ENCODE results near the gene C22orf42. TPM values are rescaled to one million over a fixed set of nuclear protein-coding genes. Genes with fewer than 3 reads are reported as not detected.
"Not testable (repeated sequence)": the region's sequence is repeated elsewhere in the genome, so short reads cannot be mapped to it uniquely, and the experiment has no call there.

The C22orf42 gene
- total RNA-seq, 1 experiment from 2014 or later: not detected

- H3K4me3 ChIP-seq, H3K36me3 ChIP-seq, H3K9me3 ChIP-seq, DNase-seq: not testable (repeated sequence)
- peaks cover 13% of the 10 kb centered on the region for H3K27me3 ChIP-seq
Observed at GRCh38 chr22:32197553-32198226, 38.6 kb upstream of the C22orf42 start.

DNA sequence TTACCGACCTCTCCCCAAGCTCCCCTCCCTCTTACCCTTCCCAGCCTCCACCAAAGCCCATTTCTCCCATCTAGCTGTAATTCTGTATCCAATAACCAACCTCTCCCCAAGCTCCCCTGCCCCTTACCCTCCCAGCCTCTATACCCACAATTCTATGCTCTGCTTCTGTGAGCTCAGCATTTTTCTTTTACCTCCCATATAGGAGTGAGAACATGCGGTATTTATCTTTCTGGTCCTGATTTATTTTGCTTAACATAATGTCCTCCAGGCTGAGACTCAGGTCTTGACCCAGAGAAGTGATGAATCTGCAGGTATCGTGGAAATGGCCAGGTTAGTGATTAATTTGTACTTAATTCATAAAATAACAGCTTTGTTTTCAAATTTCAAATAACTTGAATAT lies 36.8 kb upstream of the C22orf42 start:
- H3K9me3 ChIP-seq, H3K4me3 ChIP-seq, DNase-seq, H3K36me3 ChIP-seq: not testable (repeated sequence)
- peaks cover 11% of the 10 kb centered on the region for H3K27me3 ChIP-seq

DNA sequence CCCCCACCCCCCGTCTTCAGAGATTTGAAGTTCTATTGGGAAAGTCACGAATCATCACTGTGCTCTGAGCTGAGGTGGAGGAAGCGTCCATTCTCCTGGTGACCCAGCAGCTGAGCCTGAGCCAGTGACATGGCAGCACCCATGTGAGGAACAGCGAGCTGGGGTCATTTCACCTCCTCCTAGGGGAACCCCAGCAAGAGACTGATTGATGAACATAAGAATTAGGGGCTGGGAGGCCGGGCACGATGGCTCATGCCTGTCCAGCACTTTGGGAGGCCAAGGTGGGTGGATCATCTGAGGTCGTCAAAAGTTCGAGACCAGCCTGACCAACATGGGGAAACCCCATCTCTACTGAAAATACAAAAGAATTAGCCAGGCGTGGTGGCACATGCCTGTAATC lies 34.2 kb upstream of the C22orf42 start:
- H3K4me3 ChIP-seq: not testable (repeated sequence)

GRCh38 chr22:32191021-32191420 lies 31.9 kb upstream of the C22orf42 start:
- peaks cover 20% of the 10 kb centered on the region for H3K27me3 ChIP-seq
- H3K36me3 ChIP-seq, H3K9me3 ChIP-seq, H3K4me3 ChIP-seq, DNase-seq: not testable (repeated sequence)

More for the DNA sequence above, 34.2 kb upstream of the C22orf42 start:
- H3K9me3 ChIP-seq, H3K36me3 ChIP-seq, DNase-seq: not testable (repeated sequence)
- peaks cover 15% of the 10 kb centered on the region for H3K27me3 ChIP-seq

DNA sequence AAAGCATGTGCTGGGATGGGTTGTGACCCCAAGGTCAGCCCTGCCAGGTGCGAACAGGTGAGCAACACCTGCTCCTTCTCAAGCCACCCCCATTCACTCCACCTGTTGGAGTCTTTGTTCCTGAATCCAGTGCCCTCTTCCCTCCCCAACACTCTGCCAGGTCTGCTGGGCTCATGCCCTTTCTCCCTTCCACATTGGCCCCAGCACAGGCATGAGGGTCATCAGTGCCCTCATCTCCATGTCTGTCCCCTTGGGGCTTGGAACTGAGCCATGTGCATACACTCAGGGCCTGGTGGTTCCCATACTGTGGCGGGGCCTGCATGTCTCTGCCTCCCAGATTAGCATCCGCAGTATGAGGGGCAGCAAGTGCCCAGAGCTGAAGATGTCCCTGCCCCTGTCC lies 26.7 kb upstream of the C22orf42 start:
- Histone ChIP-seq H3K4me3 (no peak overlapping the region), H3K27me3 (peaks cover 20% of the 10 kb centered on the region), H3K9me3 (no peaks in the 10 kb centered on the region), H3K36me3 (no peaks in the 10 kb centered on the region)
- no peak for DNase-seq

- no peaks in the 10 kb centered on the region for H3K36me3 ChIP-seq
- no peaks in the 10 kb centered on the region for H3K9me3 ChIP-seq
- no peak for DNase-seq
- peaks cover 20% of the 10 kb centered on the region for H3K27me3 ChIP-seq
- no peak overlapping the region for H3K4me3 ChIP-seq
Observed at GRCh38 chr22:32183625-32184024, 24.5 kb upstream of the C22orf42 start.

DNA sequence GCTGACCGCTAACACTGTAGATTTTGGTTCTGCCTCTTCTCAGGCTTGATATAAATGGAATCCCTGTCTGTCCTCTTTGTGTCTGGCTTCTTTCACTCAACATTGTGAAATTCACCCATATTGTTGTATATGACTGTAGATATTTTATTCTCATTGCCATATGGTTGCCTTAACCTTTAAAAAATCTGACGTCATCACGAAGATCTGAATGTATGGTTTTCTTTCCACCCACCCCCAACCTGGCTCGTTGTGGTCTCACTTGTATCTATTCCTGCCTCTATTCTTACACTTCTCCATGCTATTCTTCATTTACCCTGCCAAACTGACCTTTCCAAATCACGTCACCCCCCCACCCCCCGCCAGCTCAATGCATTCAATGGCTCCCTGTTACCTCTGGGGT lies 21.9 kb upstream of the C22orf42 start:
- Histone ChIP-seq H3K36me3 (no peaks in the 10 kb centered on the region), H3K4me3 (no peak overlapping the region), H3K27me3 (peaks cover 19% of the 10 kb centered on the region), H3K9me3 (no peaks in the 10 kb centered on the region)
- DNase-seq: no peak

DNA sequence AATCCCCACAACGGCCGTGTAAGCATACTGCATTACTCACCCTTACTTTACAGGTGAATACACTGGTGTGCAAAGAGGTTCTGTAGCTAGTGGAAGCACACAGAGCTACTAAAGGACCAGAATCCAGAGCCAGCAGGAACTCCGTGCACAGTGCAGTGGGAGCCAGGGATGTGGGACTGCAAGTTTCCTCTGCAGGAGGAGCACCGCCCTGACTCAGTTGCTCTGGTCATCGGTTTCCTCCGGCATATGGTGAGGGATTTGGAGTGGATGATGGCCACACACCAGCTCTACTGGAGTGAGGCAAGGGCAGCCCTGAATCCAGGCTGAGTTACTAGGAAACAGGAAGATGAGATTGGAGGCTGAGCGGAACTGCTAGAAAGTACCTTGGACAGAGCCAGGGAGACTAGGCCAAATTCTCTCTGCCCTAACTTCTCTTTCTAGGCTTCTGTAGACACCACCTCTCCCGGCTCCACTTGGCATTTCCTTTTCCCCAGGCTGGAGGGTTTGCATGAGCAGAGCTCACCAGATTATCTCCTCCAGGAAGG lies 18.2 kb upstream of the C22orf42 start:
- no peak for DNase-seq
- Histone ChIP-seq H3K36me3 (no peaks in the 10 kb centered on the region), H3K4me3 (no peak overlapping the region), H3K27me3 (peaks cover 19% of the 10 kb centered on the region), H3K9me3 (no peaks in the 10 kb centered on the region)

DNA sequence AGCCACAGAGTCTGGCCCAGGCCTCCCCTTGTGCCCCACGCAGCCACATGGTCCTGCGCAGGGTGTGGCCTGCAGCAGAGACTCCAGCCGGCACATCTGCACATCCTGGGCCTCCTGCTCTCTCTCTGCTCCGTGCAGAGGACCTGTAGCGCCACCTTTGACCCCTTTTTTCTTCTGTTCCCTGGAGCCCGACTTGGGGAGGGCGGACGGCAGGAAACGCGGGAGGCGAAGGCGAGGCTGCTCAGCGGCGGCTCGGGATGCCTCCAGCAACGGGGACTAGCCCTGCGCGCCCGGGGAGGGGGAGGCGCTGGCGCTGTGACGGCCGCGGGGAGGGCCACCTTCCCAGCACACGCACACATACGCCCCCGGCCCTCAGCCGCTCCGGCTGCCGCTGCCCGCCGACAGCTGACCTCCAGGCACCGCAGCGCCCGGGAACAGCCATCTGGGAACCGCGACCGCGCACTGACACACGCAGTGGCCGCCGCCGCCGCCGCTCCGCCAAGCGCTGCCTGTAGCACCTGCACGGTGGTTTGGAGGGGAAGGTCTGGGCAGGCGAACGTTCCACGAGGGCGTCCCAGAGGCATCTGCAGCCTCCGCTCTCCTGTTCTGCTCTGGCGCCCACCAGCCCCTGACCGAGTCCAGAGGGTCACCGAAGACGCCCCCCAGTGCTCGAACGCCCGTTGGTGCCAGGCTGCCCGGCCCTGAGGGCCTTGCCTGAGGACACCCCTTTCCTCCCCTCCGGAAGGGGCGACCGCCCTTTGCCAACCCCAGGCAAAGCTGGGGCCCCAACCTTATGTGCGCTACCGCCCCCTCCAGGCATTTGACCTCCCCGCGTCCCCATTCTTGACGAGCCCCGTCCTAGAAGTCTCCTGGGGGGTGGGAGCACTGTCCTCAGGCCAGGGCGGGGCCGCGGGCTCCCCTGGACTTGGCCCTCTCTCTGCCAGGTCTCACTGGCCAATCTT lies 16.9 kb upstream of the C22orf42 start:
- Histone ChIP-seq H3K4me3 (no peak overlapping the region), H3K36me3 (no peaks in the 10 kb centered on the region), H3K9me3 (no peaks in the 10 kb centered on the region), H3K27me3 (peaks cover 19% of the 10 kb centered on the region)
- DNase-seq: no peak

DNA sequence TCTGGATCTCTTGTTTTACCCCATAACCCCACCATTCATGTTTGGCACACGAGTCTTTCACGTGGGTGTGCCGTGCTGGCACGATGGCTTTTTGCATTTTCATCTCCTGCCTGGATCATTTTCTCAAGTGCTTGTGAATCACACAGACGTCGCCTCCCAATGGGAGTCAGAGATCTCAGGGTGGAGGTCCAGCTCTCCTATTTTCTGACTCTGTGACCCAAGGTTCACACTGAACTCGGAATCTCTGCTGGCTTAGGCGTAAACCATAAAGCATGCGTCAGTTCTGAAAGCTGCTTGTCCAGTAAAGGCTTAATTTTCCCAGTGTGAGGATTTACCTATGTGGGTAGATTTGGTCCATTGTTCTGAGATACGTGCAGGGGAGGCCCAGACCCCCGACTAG lies 16.0 kb upstream of the C22orf42 start:
- Histone ChIP-seq H3K9me3 (no peaks in the 10 kb centered on the region), H3K4me3 (no peak overlapping the region), H3K27me3 (peaks cover 14% of the 10 kb centered on the region), H3K36me3 (no peaks in the 10 kb centered on the region)
- no peak for DNase-seq

GRCh38 chr22:32165681-32166080 lies 6.6 kb upstream of the C22orf42 start:
- Histone ChIP-seq H3K9me3 (no peaks in the 10 kb centered on the region), H3K36me3 (no peaks in the 10 kb centered on the region), H3K27me3 (peaks cover 16% of the 10 kb centered on the region; the same call in 1 of the 2 replicates), H3K4me3 (no peak overlapping the region)
- no peak for DNase-seq

- no peaks in the 10 kb centered on the region for H3K9me3 ChIP-seq
- no peaks in the 10 kb centered on the region for H3K36me3 ChIP-seq
- H3K27me3 ChIP-seq: peaks cover 16% of the 10 kb centered on the region; the same call in 1 of the 2 replicates
- H3K4me3 ChIP-seq: no peak overlapping the region
- DNase-seq: no peak
Observed at GRCh38 chr22:32164075-32164860, 5.2 kb upstream of the C22orf42 start.

DNA sequence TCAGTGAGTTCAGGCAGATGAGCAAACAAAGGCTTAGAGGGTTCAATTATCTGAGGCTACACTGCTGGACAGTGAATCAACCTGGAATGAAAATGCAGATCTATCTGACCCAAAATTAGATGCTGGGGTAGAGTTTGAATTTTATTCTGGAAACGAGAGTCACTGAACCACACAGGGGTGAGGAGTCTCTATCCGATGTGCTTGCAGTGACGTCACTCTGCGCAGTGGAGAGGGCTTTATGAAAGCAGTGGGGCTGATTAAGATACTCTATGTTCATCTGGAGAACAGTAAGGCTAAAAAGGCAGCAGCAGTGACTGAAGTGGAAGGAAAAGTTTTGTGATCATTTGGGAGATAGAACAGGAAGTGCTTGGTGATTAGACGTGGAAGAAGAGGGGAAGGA lies 1.3 kb upstream of the C22orf42 start:
- peaks cover 20% of the 10 kb centered on the region for H3K27me3 ChIP-seq
- H3K36me3 ChIP-seq, DNase-seq, H3K4me3 ChIP-seq, H3K9me3 ChIP-seq: not testable (repeated sequence)

DNA sequence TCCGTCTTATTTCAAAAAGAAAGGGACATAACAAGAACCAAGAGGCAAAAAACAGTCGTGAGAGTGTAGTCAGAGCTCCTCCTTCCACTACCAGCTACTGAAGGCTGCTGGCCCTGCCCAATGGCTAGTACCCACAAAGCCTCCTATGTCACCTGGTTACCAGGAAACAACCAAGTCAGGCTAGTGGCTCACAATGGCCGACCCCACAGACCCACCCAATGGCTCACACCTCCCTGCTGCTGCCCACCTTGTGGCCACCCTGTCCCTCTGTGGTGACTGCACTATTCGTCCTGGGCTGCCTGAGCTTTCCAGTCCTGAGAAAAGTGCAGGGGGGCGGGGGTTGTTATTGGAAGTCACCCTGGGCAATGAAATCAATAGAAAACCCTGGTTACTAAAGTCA lies 1.5 kb downstream of the C22orf42 start:
- not testable (repeated sequence) for H3K36me3 ChIP-seq, H3K27me3 ChIP-seq, DNase-seq, H3K4me3 ChIP-seq, H3K9me3 ChIP-seq

DNA sequence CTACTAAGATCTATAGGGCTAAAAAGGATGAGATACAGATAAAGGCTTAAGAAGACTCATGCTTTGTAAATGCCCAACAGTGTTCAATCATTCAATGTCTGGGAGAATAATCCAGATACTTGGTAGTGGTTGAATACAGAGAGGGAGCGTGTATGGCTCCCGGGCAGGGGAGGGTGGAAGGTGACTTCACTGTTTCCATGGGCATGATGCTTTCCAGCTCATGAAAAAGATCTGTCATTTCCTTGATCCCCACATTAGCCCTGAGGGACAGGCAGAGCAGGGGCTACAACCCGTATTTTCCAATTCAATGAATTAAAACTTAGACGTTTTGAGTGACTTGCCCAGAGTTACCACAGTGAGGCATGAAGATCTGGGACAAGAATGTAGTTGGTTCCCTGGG lies 4.4 kb downstream of the C22orf42 start:
- not testable (repeated sequence) for H3K36me3 ChIP-seq, H3K4me3 ChIP-seq, DNase-seq, H3K9me3 ChIP-seq, H3K27me3 ChIP-seq

DNA sequence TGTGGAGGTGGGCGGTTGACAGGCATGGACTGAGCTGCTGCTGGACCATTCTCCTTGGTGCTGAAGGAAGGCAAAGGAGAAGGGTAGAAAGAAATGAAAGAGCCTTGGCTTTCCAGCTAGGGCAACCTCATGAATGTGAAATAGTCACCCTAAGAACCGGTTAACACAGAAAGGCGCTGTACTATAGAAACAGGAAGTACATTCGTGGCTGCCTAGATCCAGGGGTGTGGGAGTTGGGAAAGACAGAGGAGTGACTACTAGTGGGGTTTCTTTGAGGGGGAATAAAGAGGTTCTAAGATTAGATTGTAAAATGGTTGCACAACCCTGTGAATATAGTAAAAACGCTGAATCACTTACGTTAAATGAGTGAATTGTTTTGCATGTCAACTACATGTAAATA lies 7.5 kb downstream of the C22orf42 start:
- not testable (repeated sequence) for H3K4me3 ChIP-seq, H3K27me3 ChIP-seq, H3K36me3 ChIP-seq

GRCh38 chr22:32150647-32151046 lies 8.5 kb downstream of the C22orf42 start:
- not testable (repeated sequence) for H3K9me3 ChIP-seq, H3K27me3 ChIP-seq, H3K36me3 ChIP-seq, DNase-seq, H3K4me3 ChIP-seq

More for the DNA sequence above, 7.5 kb downstream of the C22orf42 start:
- not testable (repeated sequence) for DNase-seq, H3K9me3 ChIP-seq

Data from MG63 (cell line).